HL-60 (cell line): ENCODE results near the gene B4GALNT1.

Source experiments
- DNase-seq, 2 experiments: peaks; one replicate each; pipeline ENCODE4 v3.0.0-alpha.2; 2010 to 2020; ENCODE audit warnings: low read depth in 1 of 2, low spot score in 1 of 2
- H3K27ac ChIP-seq: fragments of 250-450 bp; sonication (Bioruptor Pico); replicated peaks from 2 replicates; pipeline ENCODE4 v1.5.1; 2020; ENCODE audit warnings: mild to moderate bottlenecking, moderate library complexity
- H3K27me3 ChIP-seq: fragments of 250-450 bp; sonication (Bioruptor Pico); 2 replicates; pipeline ENCODE4 v1.5.1; 2021; ENCODE audit warnings: mild to moderate bottlenecking, moderate library complexity; ENCODE audit not compliant: insufficient read depth, poor library complexity, severe bottlenecking
- H3K4me3 ChIP-seq: replicated peaks from 2 replicates; pipeline ENCODE4 v1.5.1; 2011; ENCODE audit warnings: mild to moderate bottlenecking, control low read depth, low read length; ENCODE audit not compliant: insufficient read depth
- CTCF ChIP-seq: IDR thresholded peaks from one replicate; pipeline ENCODE4 v1.5.1; 2011; ENCODE audit warnings: low read length, control low read depth, inconsistent platforms; ENCODE audit not compliant: insufficient read depth
- GABPA ChIP-seq: IDR thresholded peaks from 2 replicates; pipeline ENCODE4 v1.6.1; 2012; ENCODE audit warnings: low read depth
- POLR2AphosphoS5 ChIP-seq: IDR thresholded peaks from 2 replicates; pipeline ENCODE4 v1.6.1; 2012; ENCODE audit warnings: low read depth
- REST ChIP-seq: IDR thresholded peaks from 2 replicates; pipeline ENCODE4 v1.6.1; 2012; ENCODE audit warnings: low read depth; ENCODE audit not compliant: insufficient replicate concordance
- SPI1 ChIP-seq: IDR thresholded peaks from 2 replicates; pipeline ENCODE4 v1.6.1; 2012; ENCODE audit warnings: low read depth, mild to moderate bottlenecking, borderline replicate concordance

Gene B4GALNT1

GRCh38 chr12:57586832-57587429 lies 46.1 kb downstream of the B4GALNT1 start:
- Histone ChIP-seq H3K27ac (no peak overlapping the region), H3K4me3 (no peak overlapping the region), H3K27me3 (peaks cover 6% of the 10 kb centered on the region)
- no peak for DNase-seq
- TF ChIP-seq GABPA, result no peak
- TF ChIP-seq POLR2AphosphoS5, result no peak
- TF ChIP-seq CTCF, result no peak
- TF ChIP-seq SPI1, result no peak
- no peak for TF ChIP-seq REST

GRCh38 chr12:57586128-57586527 lies 46.9 kb downstream of the B4GALNT1 start:
- H3K4me3 ChIP-seq, result no peak overlapping the region
- peaks cover 6% of the 10 kb centered on the region for H3K27me3 ChIP-seq
- H3K27ac ChIP-seq, result no peak overlapping the region
- TF ChIP-seq SPI1, result no peak
- TF ChIP-seq POLR2AphosphoS5, result no peak
- TF ChIP-seq GABPA, result no peak
- no peak for TF ChIP-seq REST
- TF ChIP-seq CTCF, result no peak
- DNase-seq, result no peak

GRCh38 chr12:57585156-57585555 lies 47.8 kb downstream of the B4GALNT1 start:
- no peak overlapping the region for H3K27ac ChIP-seq
- TF ChIP-seq SPI1 (no peak), POLR2AphosphoS5 (no peak), GABPA (no peak), CTCF (no peak), REST (no peak)
- no peak overlapping the region for H3K4me3 ChIP-seq
- DNase-seq, result no peak
- peaks cover 6% of the 10 kb centered on the region for H3K27me3 ChIP-seq
